Vagina (tissue), 2 donors: ENCODE data around the gene MAB21L4.

ENCODE experiments used
- POLR2AphosphoS5 ChIP-seq, 2 donors: sonication (generic); formaldehyde crosslinking; IDR thresholded peaks; one replicate each; pipeline ENCODE4 v1.9.0; 2017; ENCODE audit warnings: antibody characterized with exemption in 2 of 2, mild to moderate bottlenecking in 2 of 2, low read depth in 1 of 2; ENCODE audit not compliant: insufficient read depth in 1 of 2
- TF ChIP-seq, protein P1 (sequence below), 3 experiments: fragments of 450-650 bp in 2 of 3; fragments of 200-600 bp in 1 of 3; sonication (generic) in 1 of 3; IDR thresholded peaks; one replicate each; pipeline ENCODE4 v1.5.1; 2017 to 2019; ENCODE audit warnings: antibody characterized with exemption in 3 of 3, mild to moderate bottlenecking in 2 of 3, moderate library complexity in 2 of 3

DNA sequence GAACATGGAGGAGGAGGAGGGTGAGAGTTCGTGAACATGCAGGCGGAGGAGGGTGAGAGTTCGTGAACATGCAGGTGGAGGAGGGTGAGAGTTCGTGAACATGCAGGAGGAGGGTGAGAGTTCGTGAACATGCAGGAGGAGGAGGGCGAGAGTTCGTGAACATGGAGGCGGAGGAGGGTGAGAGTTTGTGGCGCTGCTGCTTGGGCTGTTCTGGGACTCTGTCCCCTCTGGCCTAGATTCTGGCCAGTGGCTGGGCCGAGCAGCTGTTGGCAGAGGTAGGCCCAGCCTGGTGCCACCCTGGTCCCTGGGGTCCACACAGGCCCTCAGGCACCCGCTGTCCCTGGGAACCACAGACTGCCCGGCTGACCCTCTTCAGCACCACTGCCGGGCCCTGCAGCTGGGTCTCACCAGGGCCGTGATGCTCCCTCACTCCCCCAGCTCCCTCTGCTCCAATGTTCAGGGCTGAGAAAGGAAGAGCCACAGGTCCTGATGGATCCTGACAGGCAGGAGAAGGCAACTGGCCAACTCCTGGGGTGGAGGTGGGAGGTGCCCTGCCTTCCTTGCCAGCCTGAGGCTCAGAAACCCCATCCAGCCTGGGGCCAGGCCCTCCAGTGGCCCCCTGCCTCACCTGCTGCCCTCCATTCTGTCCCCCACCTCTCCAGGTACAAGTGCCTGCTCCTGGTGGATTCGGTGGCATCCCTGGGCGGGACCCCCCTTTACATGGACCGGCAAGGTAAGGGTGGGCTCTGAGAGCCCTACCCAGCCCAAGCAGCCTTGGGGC lies 23.4 kb downstream of the MAB21L4 start:
- TF ChIP-seq, protein P1, sequence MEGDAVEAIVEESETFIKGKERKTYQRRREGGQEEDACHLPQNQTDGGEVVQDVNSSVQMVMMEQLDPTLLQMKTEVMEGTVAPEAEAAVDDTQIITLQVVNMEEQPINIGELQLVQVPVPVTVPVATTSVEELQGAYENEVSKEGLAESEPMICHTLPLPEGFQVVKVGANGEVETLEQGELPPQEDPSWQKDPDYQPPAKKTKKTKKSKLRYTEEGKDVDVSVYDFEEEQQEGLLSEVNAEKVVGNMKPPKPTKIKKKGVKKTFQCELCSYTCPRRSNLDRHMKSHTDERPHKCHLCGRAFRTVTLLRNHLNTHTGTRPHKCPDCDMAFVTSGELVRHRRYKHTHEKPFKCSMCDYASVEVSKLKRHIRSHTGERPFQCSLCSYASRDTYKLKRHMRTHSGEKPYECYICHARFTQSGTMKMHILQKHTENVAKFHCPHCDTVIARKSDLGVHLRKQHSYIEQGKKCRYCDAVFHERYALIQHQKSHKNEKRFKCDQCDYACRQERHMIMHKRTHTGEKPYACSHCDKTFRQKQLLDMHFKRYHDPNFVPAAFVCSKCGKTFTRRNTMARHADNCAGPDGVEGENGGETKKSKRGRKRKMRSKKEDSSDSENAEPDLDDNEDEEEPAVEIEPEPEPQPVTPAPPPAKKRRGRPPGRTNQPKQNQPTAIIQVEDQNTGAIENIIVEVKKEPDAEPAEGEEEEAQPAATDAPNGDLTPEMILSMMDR (IDR thresholded peaks at IDR 0.05) = no peak
- TF ChIP-seq POLR2AphosphoS5 (IDR thresholded peaks at IDR 0.05; ENCODE audit: insufficient read depth in 1 of 2, low read depth in 1 of 2) = no peak
